GM20431 (cell line): ENCODE data around the gene PLSCR4.
"Not testable (repeated sequence)": the region's sequence is repeated elsewhere in the genome, so short reads cannot be mapped to it uniquely, and the experiment has no call there.

ENCODE experiments used
- in situ Hi-C: fragments of 300-500 bp; cut with MseI, MboI; formaldehyde crosslinking; loops from one replicate; pipeline ENCODE4 v1.15.0; 2020; ENCODE audit warnings: low sequenced_read_pairs; ENCODE audit not compliant: unreplicated experiment

The PLSCR4 gene

DNA sequence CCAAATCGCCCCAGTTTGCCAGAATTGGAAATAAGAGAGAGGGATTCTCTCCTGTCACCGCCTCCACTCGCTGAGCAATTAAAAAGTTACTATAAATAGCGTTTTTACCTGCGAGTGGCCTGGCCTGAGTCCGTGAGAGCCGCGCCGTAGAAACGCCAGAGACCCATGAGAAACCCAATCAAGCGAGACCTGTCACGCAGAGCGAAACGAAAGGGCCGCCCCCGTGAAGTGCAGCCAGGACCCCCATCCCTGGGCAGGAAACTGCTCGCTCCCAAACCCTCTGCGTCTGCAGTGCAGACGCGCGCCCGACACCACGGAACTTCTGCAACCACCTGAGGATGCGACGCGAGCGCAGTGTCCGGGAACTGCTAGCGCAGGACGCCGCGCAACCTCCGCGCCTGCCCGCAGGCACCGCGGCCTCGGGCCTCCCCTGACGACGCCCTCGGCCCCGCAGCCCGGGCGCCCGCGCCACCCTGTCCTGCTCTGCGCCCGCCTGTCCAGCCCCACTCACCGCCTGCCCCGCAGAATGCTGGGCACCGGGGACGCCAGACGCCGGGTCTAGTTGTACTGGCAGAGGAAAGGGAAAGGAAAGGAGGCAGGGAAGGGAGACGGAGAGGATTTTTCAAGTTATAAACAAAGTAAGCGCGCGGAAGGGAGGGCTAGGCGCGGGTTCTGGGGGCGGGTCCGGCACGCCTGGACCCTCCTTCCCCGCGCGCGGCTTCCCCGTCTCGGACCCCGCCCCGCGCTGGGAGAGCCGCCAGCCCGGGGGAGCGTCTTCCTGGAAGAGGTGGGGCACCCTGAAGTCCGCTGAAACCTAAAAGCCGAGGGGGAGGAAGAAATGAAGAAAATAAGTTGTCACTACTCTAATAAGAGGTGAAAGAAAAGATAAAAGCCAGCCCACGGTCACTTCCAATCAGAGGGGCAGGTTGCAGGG is at the start of gene PLSCR4:
TSS of gene PLSCR4 (minus strand) at position 657 of the 934 bp plus-strand sequence. CDS start 29,034 bp downstream, outside the sequence.
- in situ Hi-C loops: no loop called here

GRCh38 chr3:146293401-146293800 is 42.5 kb upstream of the PLSCR4 start:
- in situ Hi-C loops: not testable (repeated sequence)

DNA sequence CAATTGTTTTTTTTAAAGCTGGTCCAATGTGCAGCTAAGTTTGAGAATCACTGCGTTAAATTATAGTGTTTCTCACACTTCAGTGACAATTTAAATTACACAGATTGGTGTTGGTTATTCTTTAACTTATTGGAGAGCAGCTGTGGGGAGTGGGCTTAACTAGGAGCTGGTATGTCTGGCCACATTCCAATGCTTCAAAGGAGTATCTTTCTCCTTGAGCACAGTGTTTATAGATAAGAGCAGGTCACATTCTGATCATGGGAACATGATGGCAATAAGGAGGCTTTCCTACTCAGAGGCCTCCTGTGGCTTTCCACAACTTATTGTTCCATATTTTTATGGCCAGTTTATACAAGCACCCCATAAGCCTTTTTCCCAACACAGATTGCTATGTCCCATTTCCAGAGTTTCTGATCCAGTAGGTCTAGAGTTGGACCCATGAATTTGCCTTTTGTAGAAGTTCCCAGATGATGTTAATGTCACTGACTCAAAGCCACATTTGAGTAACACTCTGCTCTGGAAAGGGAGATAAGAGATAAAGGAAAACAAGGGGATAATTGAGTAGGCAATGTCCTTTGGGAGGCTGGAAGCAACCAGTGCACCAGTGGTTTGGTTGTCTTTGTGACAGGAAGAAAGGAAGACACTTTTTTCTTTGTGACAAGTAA is 33.0 kb upstream of the PLSCR4 start:
- in situ Hi-C loops: no loop called here

GRCh38 chr3:146280864-146281263 is 30.0 kb upstream of the PLSCR4 start:
- in situ Hi-C loops: no loop called here

GRCh38 chr3:146279951-146280350 is 29.0 kb upstream of the PLSCR4 start:
- in situ Hi-C loops: no loop called here

DNA sequence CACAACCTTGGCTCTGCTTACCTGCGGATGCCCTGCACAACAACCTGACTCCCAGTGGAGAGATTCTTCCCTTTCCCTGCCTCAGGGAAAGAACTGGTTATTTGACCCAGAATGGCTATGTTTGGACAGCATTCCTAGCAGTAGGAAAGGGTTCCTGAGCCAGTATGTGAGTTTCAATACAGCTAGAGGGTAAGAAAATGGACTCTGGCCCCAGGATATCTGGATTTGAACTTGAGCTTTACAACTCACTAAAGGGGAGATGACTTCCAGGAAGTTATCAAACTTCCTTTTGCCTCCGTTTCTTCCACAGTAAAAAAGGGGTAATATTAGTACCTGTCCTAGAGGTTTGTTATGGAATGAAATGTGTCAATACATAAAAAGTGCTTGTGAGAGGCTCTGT is 28.1 kb upstream of the PLSCR4 start:
- in situ Hi-C loops: no loop called here

DNA sequence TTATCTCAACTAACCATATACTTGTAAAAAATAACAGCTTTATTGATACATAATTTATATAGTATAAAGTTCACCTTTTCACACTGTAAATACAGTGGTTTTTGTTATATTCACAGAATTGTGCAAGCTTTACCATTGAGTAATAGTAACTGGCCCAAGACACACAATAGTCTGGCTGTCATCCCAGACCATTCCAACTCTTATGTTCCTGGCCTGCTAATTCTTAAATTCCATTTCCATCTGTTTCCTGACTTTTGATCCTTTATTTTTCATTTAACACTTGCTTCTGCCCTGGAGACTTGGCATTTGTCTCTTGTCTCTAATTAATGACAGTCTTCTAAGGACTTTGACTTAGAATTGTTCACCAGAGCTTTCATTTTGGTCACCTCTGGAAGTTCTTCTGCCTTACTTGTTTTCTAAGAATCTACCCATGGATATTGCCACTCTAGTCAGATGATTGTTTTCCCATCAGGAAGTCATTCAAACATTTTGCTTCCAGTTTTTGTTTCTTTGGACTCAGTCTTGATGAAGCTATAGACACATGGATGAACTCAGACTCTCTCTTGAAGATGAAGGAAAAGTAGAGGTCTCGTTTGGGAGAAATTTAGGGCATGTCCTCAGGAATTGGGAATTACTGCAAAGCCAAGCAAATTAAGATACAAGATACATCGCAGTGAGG is 27.2 kb upstream of the PLSCR4 start:
- in situ Hi-C loops: no loop called here

GRCh38 chr3:146275476-146275875 is 24.6 kb upstream of the PLSCR4 start:
- in situ Hi-C loops: no loop called here

DNA sequence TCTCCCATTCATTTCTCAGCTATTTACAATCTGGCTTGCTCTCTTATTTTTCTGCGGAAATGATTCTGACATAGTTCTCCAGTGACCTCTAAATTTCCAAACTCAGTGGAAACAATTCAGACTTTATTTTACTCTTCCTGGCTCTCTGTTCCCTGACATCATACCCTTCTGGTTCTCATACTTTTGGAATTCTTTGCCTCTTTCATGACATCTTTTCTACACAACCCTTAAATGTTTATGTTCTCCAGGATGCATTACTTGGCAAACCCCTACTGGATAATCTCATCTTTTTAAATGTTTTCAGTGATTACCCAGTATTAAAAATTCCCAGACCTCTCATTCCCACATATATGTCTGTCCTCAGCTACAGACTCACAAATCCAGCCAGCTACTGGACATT is 23.9 kb upstream of the PLSCR4 start:
- in situ Hi-C loops: no loop called here

DNA sequence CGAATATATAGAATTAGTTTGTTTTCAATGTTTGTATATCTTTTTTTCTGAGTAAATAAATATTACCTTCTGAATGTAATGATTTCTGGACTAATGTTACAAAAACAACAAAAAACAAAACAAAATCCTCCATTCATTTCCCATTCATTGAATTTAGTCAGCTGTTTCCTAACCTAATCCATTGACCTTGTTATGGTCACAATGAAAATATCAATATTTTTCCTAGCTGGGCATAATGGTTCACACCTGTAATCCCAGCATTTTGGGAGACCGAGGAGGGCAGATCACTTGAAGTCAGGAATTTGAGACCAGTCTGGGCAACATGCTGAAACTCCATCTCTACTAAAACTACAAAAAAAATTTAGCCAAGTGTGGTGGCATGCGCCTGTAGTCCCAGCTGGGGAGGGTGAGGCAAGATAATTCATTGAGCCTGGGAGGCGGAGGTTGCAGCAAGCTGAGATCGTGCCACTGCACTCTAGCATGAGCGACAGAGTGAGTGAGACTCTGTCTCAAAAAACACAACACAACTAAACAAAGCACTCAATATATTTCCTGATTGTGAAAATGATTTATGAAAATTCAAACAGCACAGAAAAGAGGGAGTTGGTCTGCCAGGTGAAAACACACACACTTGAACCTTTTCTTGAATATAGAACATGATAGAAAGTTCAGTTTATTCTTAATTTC is 23.0 kb upstream of the PLSCR4 start:
- in situ Hi-C loops: no loop called here

- in situ Hi-C loops: no loop called here
Observed at GRCh38 chr3:146271180-146271579, 20.3 kb upstream of the PLSCR4 start.

DNA sequence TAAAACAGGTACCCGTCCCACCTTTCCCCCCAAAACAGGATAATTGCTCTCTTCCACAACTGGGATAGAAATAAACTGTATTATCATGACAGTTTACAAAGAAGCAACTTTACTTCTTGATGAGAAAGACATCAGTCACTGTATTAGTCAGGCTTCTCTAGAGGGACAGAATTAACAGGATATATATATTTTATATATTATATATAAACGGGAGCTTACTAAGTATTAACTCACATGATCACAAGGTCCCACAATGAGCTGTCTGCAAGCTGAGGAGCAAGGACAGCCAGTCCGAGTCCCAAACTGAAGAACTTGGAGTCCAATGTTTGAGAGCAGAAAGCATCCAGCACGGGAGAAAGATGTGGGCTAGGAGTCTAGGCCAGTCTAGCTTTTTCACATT is 18.4 kb upstream of the PLSCR4 start:
- in situ Hi-C loops: no loop called here

DNA sequence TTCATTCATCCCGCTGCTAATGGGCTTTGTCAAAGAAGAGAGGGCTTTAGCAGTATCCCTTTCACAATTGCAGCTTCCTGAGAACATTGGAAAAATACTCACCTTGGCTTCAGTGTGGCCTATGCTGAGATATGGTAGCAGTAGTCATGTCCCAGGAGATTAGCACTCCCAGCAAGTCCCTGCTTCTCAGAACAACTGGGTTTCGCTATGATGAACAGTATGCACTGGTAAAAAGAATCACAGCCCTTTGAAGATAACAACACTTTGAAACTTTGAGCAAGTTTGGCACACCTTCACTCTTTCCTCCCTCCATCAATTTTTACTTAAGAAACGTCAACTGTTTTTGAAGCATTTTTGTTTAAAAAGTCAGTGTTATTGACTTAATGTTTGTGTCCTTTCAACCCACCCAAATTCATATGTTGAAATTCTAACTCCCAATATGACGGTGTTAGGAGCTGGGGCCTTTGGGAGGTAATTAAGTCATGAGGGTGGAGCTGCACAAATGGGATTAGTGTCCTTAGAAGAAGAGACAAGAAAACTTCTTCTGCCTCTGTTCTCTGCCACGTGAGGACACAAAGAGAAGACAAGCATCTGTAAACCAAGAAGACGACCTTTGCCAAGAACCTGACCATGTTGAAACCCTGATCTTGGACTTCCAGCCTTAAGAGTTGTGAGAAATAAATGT is 17.8 kb upstream of the PLSCR4 start:
- in situ Hi-C loops: no loop called here

DNA sequence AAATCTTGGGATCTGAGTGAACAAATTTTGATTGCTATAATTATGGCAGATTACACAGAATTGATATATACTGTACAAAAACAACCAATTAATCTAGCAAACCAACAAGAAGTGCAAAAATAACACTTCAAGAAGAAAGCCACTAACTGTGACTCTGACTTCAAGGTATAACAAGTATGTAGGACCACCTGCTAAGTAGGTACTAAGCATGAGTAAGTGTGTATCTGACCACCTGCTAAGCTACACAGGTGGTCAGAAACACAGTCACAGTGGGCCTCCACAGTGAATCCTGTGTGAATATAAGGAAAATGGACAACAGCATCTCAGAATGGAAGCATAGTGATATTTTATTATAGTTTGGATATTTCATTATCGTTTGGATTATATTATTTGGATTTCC is 14.8 kb upstream of the PLSCR4 start:
- in situ Hi-C loops: no loop called here

DNA sequence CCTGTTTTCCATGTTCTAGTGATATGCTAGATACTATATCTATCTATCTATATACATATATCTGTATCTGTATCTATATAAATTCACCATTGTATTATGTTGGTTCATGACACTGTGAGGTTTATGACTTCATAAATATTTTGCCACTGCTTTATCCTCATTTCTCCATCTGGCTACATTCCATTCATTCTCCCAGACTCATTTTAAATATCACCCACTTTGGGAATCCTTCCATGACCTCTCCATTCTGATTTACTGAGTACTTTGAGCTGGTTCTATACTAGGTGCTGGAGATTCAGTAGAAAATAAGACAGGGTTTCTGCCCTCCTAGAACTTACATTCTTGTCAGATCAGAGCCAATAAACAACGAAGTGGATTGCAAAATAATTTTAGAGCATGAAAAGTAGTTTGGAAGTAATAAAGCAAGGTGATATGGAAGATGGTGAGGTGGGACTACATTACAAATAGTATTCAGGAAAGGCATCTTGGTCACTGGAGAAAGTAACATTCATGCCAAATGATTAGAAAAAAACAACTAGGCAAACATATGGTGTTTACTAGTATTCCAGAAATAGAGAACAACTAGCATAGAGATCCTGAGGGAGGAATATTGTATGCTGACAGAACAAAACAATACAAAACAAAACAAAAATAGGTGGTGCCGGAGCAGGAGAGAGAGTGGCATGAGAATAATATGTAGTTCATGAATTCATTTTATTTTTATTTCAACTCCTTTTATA is 11.6 kb upstream of the PLSCR4 start:
- in situ Hi-C loops: no loop called here

- in situ Hi-C loops: no loop called here
Observed at GRCh38 chr3:146259880-146260589, 9.1 kb upstream of the PLSCR4 start.

- in situ Hi-C loops: no loop called here
Observed at GRCh38 chr3:146256851-146257486, 6.1 kb upstream of the PLSCR4 start.

GRCh38 chr3:146252445-146252844 is 1.5 kb upstream of the PLSCR4 start:
- in situ Hi-C loops: not testable (repeated sequence)
